Measurements from ENCODE around the gene CATSPERD. TPM values are rescaled to one million over a fixed set of nuclear protein-coding genes. Genes with fewer than 3 reads are reported as not detected.

CATSPERD gene
- not detected for total RNA-seq

GRCh38 chr19:5719961-5720790 lies at the start of gene CATSPERD, which contains the start of gene LONP1:
Gene CATSPERD (plus strand): TSS chr19:5720637. CDS start chr19:5720738, 101 bp downstream.
Gene LONP1 (minus strand): TSS chr19:5720146. CDS start chr19:5720132, 14 bp downstream.
- peak; percentile 97 for DNase-seq

GRCh38 chr19:5671600-5671999 lies 48.8 kb upstream of the CATSPERD start:
- DNase-seq, result no peak

GRCh38 chr19:5672708-5673459 lies 47.6 kb upstream of the CATSPERD start:
- DNase-seq, result no peak

- no peak for DNase-seq
These were observed 46.7 kb upstream of the CATSPERD start for GRCh38 chr19:5673752-5674151.

- DNase-seq, result no peak
These were observed 45.7 kb upstream of the CATSPERD start for GRCh38 chr19:5674714-5675113.

- DNase-seq, result no peak
These were observed 44.2 kb upstream of the CATSPERD start for GRCh38 chr19:5676105-5676771.

GRCh38 chr19:5676772-5677105 lies 43.7 kb upstream of the CATSPERD start:
- no peak for DNase-seq

- DNase-seq, result no peak
These were observed 43.3 kb upstream of the CATSPERD start for GRCh38 chr19:5677136-5677535.

- DNase-seq, result no peak
These were observed 42.9 kb upstream of the CATSPERD start for GRCh38 chr19:5677580-5677979.

- no peak for DNase-seq
These were observed 42.2 kb upstream of the CATSPERD start for GRCh38 chr19:5678071-5678718.

GRCh38 chr19:5679289-5680083 lies 41.0 kb upstream of the CATSPERD start:
- no peak for DNase-seq

- DNase-seq, result peak; percentile 71
These were observed 40.4 kb upstream of the CATSPERD start for GRCh38 chr19:5680084-5680436.

GRCh38 chr19:5680437-5681368 lies 39.7 kb upstream of the CATSPERD start, which contains the start of the genes HSD11B1L and MICOS13:
Gene HSD11B1L (plus strand): TSS chr19:5681027. CDS start chr19:5684833, 3,806 bp downstream.
Gene MICOS13 (minus strand): TSS chr19:5680516. CDS start chr19:5680486, 30 bp downstream.
- peak; percentile 98 for DNase-seq

- no peak for DNase-seq
These were observed 38.9 kb upstream of the CATSPERD start for GRCh38 chr19:5681391-5682106.

GRCh38 chr19:5682107-5682482 lies 38.3 kb upstream of the CATSPERD start:
- no peak for DNase-seq

GRCh38 chr19:5683177-5683886 lies 37.1 kb upstream of the CATSPERD start:
- DNase-seq, result no peak

- DNase-seq, result no peak
These were observed 35.6 kb upstream of the CATSPERD start for GRCh38 chr19:5684694-5685430.

GRCh38 chr19:5686326-5686646 lies 34.2 kb upstream of the CATSPERD start:
- DNase-seq, result no peak

All from occipital lobe (tissue), 2 donors.